Esophagus (tissue), 2 donors: Measurements from ENCODE around the gene TGFB1. TPM values are rescaled to one million over a fixed set of nuclear protein-coding genes. Genes with fewer than 3 reads are reported as not detected.
A peak's percentile ranks its signal among the peaks of the same experiment; 100 is the strongest.
"Not testable (repeated sequence)": the region's sequence is repeated elsewhere in the genome, so short reads cannot be mapped to it uniquely, and the experiment has no call there.

Experiments
- H3K27ac ChIP-seq, 2 donors: one replicate each; pipeline ENCODE4 v1.5.1; 2013; ENCODE audit warnings: low read depth in 2 of 2, mild to moderate bottlenecking in 2 of 2, inconsistent platforms in 1 of 2, low read length in 1 of 2, moderate library complexity in 1 of 2
- H3K27me3 ChIP-seq, 2 donors: one replicate each; pipeline ENCODE4 v1.6.1; 2013; ENCODE audit warnings: low read length in 2 of 2, control low read depth in 1 of 2, mild to moderate bottlenecking in 1 of 2; ENCODE audit not compliant: insufficient read depth in 2 of 2, control insufficient read depth in 1 of 2
- H3K36me3 ChIP-seq, 2 donors: one replicate each; pipeline ENCODE4 v1.6.1; 2013; ENCODE audit warnings: low read length in 1 of 2; ENCODE audit not compliant: control insufficient read depth in 2 of 2, insufficient read depth in 2 of 2
- H3K4me1 ChIP-seq, 2 donors: one replicate each; pipeline ENCODE4 v1.6.1; 2013; ENCODE audit warnings: low read length in 1 of 2; ENCODE audit not compliant: control insufficient read depth in 2 of 2, insufficient read depth in 2 of 2
- H3K4me3 ChIP-seq, 2 donors: one replicate each; pipeline ENCODE4 v1.5.1; 2013; ENCODE audit warnings: low read length in 2 of 2, mild to moderate bottlenecking in 2 of 2, low read depth in 1 of 2, moderate library complexity in 1 of 2
- H3K9me3 ChIP-seq, 2 donors: one replicate each; pipeline ENCODE4 v1.6.1; 2013; ENCODE audit warnings: mild to moderate bottlenecking in 2 of 2, low read depth in 1 of 2, low read length in 1 of 2, moderate library complexity in 1 of 2; ENCODE audit not compliant: control insufficient read depth in 2 of 2, insufficient read depth in 1 of 2
- WGBS, 2 donors: extraction: QIAGEN DNeasy Blood & Tissue Kit; methylation state at CpG; one replicate each; pipeline ENCODE4 v1.1.7; 2013; 5-methylcytosine and 5-hydroxymethylcytosine counted together
- polyA plus RNA-seq, 2 donors: library from polyadenylated mRNA; stranded (reverse); fragments of 200-250 nt; gene quantifications; one replicate each; pipeline ENCODE4 v1.2.3, GENCODE V29; 2013
- donor health status: healthy with polysubstance abuse.
- donor health status: Bipolar disorder and iron deficiency.

TGFB1 gene
- polyA plus RNA-seq, 2 donors, result 16.2 to 77.1 TPM

DNA sequence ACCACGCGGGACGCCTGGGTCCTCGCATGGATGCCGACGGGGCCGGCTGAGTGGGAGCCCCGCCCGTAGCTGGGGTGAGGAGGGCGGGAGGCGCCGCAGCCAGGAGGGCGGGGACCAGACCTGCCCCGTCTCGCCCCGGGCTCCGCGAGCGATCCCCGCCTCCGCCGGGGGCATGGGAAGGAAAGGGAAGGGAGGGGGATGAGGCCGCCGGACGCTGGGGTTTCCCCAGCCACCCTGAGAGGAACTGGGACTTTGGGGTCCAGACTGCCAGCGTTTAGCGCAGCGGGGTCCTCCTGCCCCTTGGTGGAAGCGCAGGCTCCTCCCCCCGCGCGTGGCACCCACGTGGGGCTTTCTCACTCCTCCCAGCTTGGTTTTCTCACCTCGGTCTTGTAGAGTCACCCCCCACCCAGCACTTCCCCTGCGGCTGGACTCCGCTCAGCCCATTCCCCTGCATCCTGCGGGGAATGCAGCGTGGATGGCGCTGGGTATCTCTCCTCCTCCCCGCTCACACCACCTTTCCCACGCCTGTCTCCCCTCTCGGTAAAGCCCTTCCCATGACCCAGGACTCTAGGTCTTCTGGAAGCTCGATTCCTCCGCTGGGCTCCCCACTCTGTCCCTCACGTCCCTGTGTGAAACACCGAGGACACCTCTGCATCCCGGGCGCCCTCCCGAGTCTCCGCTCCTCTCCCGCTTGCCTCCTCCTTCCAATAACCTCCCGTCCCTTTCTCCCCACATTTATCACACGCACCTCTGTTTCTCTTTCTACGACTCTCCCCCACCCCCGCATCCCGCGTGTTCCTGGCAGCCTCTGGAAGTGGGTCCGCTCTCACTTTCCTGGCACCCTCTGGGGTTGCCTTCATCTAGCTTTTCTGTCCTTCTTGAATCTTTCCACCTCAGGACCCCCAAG is 2.1 kb downstream of the TGFB1 start:
- no peaks in the 10 kb centered on the region for H3K36me3 ChIP-seq

DNA sequence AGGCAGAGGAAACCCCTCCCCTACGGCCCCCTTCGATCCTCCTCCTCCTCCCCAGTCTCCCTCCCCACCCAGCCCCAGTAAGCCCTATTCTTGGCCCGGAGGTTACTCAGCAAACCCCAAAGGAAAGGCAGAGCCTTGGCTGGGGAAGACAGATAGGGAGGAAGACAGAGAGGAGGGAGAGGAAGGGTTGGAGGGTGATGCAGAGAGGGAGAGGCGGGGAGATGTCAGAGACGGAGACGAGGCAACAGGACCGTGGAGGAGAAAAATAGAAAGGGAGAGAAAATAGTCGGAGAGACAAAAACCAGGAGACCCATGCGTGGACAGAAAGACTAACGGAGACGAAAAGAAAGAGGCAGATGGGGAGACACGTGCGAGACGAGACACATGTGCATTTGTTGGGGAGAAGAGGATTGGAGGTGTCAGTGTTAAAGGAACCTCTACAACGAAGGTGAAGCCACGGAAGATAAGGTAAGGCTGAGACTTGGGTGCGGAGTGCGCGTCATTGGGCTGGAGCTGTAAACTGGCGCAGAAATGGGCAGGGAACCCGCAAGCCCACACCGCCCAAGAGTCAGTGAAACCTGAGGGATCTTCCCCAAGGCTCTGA is 2.9 kb downstream of the TGFB1 start:
- H3K9me3 ChIP-seq, result no peaks in the 10 kb centered on the region
- 1 to 8% methylated on average over 22 of the region's 22 CpGs for WGBS, 2 donors
- H3K36me3 ChIP-seq, result no peaks in the 10 kb centered on the region
- H3K4me1 ChIP-seq, result peaks cover 5 to 8% of the 10 kb centered on the region in 2 donors
- H3K27me3 ChIP-seq, result no peaks in the 10 kb centered on the region
- H3K27ac ChIP-seq, result peak overlapping the region; percentile 35 to 77
- H3K4me3 ChIP-seq, result peak overlapping the region; percentile 72 to 73

More for the DNA sequence above, 2.1 kb downstream of the TGFB1 start:
- WGBS, 2 donors, result 0 to 1% methylated on average over 43 to 58 of the region's 58 CpGs
- Histone ChIP-seq H3K27me3 (no peaks in the 10 kb centered on the region), H3K27ac (peak overlapping the region; percentile 77 to 90), H3K9me3 (no peaks in the 10 kb centered on the region), H3K4me3 (peak overlapping the region; percentile 72 to 73), H3K4me1 (peaks cover 5 to 8% of the 10 kb centered on the region in 2 donors)

DNA sequence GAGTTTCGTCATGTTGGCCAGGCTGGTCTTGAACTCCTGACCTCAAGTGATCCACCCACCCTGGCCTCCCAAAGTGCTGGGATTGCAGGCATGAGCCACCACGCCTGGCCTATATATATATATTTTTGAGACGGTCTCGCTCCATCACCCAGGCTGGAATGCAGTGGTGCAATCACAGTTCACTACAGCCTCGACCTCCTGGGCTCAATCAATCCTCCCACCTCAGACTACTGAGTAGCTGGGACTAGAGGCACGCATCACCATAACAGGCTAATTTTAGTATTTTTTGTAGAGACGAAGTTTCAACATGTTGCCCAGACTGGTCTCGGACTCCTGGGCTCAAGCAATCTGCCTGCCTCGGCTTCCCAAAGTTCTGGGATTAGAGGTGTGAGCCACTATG is 6.8 kb downstream of the TGFB1 start:
- H3K36me3 ChIP-seq, result peaks cover 8 to 18% of the 10 kb centered on the region in 2 donors
- H3K9me3 ChIP-seq, H3K4me1 ChIP-seq, H3K27ac ChIP-seq, H3K4me3 ChIP-seq, H3K27me3 ChIP-seq: not testable (repeated sequence)
- 92 to 93% methylated on average over 9 of the region's 9 CpGs for WGBS, 2 donors

DNA sequence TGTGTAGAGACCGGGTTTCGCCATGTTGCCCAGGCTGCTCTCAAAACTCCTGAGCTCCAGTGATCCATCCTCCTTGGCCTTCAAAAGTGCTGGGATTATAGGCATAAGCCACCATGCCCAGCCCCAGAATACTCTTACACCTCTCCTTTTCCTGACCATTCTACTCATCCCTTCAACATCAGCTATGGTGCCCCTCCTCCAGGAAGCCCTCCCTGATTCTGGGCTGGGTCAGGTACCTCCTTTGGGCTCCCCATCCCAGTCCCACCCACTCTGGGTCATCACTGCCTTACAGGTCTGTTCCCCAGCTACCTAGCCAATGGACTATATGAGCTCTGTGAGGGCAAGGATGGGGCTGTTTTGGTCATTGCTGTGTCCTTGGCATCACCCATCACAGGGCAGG is 9.6 kb downstream of the TGFB1 start:
- peaks cover 8 to 25% of the 10 kb centered on the region in 2 donors for H3K36me3 ChIP-seq
- H3K4me3 ChIP-seq, result no peak overlapping the region
- no peaks in the 10 kb centered on the region for H3K27me3 ChIP-seq
- no peaks in the 10 kb centered on the region for H3K9me3 ChIP-seq
- H3K27ac ChIP-seq, result no peak overlapping the region
- WGBS, 2 donors, result 97% methylated on average over 2 of the region's 2 CpGs
- H3K4me1 ChIP-seq, result peaks cover 0 to 3% of the 10 kb centered on the region in 2 donors

DNA sequence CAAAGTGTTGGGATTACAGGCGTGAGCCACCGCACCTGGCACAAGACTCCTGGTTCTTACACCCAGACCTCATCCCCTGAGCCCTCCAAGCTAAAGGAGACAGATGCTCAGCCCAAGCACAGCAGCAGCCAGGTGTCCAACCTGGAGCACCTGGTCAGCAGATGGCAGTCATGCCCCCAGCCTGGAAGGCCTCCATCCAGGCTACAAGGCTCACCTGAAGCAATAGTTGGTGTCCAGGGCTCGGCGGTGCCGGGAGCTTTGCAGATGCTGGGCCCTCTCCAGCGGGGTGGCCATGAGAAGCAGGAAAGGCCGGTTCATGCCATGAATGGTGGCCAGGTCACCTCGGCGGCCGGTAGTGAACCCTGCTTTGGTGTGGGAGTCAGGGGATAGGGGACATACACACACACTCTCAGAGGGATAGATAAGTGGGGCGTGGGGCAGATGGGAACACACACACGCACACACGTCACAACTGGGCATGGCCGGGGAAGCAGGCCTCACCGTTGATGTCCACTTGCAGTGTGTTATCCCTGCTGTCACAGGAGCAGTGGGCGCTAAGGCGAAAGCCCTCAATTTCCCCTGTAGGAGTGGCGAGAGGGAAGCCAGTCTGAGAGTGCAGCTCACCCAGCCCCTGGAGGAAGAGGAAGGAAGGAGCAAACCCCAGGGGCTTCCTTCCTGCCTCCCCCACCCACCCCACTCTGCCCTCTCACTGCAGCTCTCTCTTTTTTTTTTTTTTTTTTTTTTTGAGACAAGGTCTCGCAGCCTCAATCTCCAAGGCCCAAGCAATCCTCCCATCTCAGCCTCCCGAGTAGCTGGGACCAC is 11.8 kb downstream of the TGFB1 start:
- no peak overlapping the region for H3K4me3 ChIP-seq
- WGBS, 2 donors, result 78 to 90% methylated on average over 20 of the region's 20 CpGs
- peaks cover 0 to 3% of the 10 kb centered on the region in 2 donors for H3K4me1 ChIP-seq
- H3K36me3 ChIP-seq, result peaks cover 8 to 26% of the 10 kb centered on the region in 2 donors
- H3K27ac ChIP-seq, result no peak overlapping the region
- H3K27me3 ChIP-seq, result no peaks in the 10 kb centered on the region
- no peaks in the 10 kb centered on the region for H3K9me3 ChIP-seq

DNA sequence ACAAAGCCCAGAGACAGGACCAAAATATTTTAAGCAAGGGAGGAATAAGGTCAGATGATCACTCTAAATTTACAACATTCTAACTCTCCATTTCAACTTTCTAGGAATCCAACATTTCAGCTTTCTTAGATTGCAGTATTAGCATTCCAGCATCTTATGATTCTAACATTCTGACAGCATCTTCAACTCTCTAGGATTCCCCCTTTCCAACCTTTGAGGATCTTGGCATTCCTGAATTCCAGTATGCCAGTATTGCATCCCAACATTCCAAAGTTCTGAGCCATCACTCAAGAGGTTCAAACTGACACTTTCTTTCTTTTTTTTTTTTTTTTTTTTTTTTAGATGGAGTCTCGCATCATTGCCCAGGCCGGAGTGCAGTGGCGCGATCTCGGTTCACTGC is 13.8 kb downstream of the TGFB1 start:
- Histone ChIP-seq H3K27me3 (no peaks in the 10 kb centered on the region), H3K9me3 (no peaks in the 10 kb centered on the region), H3K4me3 (no peak overlapping the region), H3K27ac (no peak overlapping the region), H3K4me1 (peaks cover 0 to 3% of the 10 kb centered on the region in 2 donors), H3K36me3 (peaks cover 7 to 28% of the 10 kb centered on the region in 2 donors)
- 92 to 93% methylated on average over 5 of the region's 5 CpGs for WGBS, 2 donors

DNA sequence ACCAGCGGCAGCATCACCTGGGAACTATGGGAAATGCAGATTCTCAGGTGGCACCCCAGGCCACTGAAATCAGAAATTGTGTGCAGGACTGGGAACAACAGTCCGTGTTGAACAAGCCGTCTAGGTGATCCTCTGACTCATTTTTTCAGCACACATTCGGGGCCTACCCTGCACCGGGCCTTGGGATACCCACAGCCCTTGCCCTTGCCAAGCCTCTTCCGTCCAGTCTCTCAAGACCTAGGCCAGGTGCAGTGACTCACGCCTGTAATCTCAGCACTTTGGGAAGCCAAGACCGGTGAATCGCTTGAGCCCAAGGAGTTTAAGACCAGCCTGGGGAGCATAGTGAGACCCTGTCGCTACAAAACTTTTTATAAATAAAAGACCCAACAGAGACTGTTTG is 18.3 kb downstream of the TGFB1 start:
- peaks cover 0 to 16% of the 10 kb centered on the region in 2 donors for H3K36me3 ChIP-seq
- WGBS, 2 donors, result 86 to 90% methylated on average over 10 of the region's 10 CpGs

DNA sequence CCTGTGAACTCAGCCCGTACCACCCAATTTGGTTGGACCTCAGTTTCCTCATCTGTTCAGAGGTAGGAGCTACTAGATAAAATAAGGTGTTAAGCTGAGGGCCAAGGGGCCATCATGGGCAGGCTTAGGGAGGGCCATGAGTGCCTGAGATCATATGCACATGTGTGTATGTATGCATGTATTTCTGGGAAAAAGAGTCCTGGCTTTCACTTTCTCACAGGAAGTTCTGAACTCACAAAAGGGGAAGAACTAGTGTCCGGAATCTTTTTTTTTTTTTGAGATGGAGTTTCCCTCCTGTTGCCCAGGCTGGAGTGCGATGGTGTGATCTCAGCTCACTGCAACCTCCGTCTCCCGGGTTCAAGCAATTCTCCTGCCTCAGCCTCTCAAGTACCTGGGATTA is 18.9 kb downstream of the TGFB1 start:
- no peaks in the 10 kb centered on the region for H3K9me3 ChIP-seq
- H3K36me3 ChIP-seq, result peaks cover 0 to 18% of the 10 kb centered on the region in 2 donors
- WGBS, 2 donors, result 73 to 81% methylated on average over 5 of the region's 5 CpGs
- H3K27ac ChIP-seq, result no peak overlapping the region
- no peaks in the 10 kb centered on the region for H3K27me3 ChIP-seq
- H3K4me1 ChIP-seq, result no peaks in the 10 kb centered on the region
- no peak overlapping the region for H3K4me3 ChIP-seq

More for the DNA sequence above, 18.3 kb downstream of the TGFB1 start:
- Histone ChIP-seq H3K4me1 (no peaks in the 10 kb centered on the region), H3K27ac (no peak overlapping the region), H3K9me3 (no peaks in the 10 kb centered on the region), H3K27me3 (no peaks in the 10 kb centered on the region), H3K4me3 (no peak overlapping the region)

DNA sequence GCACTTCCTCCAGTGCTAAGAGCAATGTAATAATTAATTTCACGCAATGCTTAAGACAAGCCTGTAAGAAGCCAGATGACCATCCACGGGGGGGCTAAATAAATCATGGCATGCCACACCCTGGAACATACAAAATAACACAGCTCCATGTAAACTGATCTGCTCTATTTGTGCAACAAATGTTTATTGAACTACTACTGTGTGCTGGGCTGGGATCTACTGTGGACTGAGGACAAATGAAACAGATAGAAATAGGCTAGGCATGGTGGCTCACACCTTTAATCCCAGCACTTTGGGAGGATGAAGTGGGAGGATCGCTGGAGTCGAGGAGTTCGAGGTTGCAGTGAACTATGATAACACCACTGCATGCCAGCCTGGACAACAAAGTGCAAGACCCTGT is 21.3 kb downstream of the TGFB1 start:
- 90 to 94% methylated on average over 5 of the region's 5 CpGs for WGBS, 2 donors
- Histone ChIP-seq H3K36me3 (peaks cover 0 to 18% of the 10 kb centered on the region in 2 donors), H3K9me3 (no peaks in the 10 kb centered on the region), H3K4me3 (no peak overlapping the region), H3K27ac (no peak overlapping the region), H3K27me3 (no peaks in the 10 kb centered on the region), H3K4me1 (peaks cover 0 to 11% of the 10 kb centered on the region in 2 donors)
